Mesodermal cell (in vitro differentiated cells): ENCODE measurements around the gene RNF187. TPM values are rescaled to one million over a fixed set of nuclear protein-coding genes. Genes with fewer than 3 reads are reported as not detected.

Experiments
- H3K27ac ChIP-seq: 2 replicates; pipeline ENCODE4 v1.7.0; 2013; ENCODE audit warnings: mild to moderate bottlenecking, low read depth, low read length, moderate library complexity; ENCODE audit not compliant: severe bottlenecking
- H3K36me3 ChIP-seq: 2 replicates; pipeline ENCODE4 v1.7.1; 2013; ENCODE audit warnings: mild to moderate bottlenecking, low read length, moderate library complexity; ENCODE audit not compliant: control insufficient read depth, insufficient read depth
- H3K4me1 ChIP-seq: one replicate; pipeline ENCODE4 v1.7.1; 2013; ENCODE audit warnings: mild to moderate bottlenecking, low read length; ENCODE audit not compliant: insufficient read depth, control insufficient read depth, poor library complexity, severe bottlenecking
- H3K4me3 ChIP-seq: 2 replicates; pipeline ENCODE4 v1.7.0; 2013; ENCODE audit warnings: low read length, control low read depth, mild to moderate bottlenecking; ENCODE audit not compliant: insufficient read depth, poor library complexity, severe bottlenecking; ENCODE audit errors: extremely low read depth
- H3K9me3 ChIP-seq: 2 replicates; pipeline ENCODE4 v1.7.1; 2013; ENCODE audit warnings: mild to moderate bottlenecking, low read length, moderate library complexity; ENCODE audit not compliant: control insufficient read depth
- WGBS, 2 experiments: methylation state at CpG; one replicate each; pipeline ENCODE4 v1.1.5; 2013; ENCODE audit warnings: missing lambda C conversion rate in 2 of 2; ENCODE audit not compliant: insufficient coverage in 2 of 2; 5-methylcytosine and 5-hydroxymethylcytosine counted together
- polyA plus RNA-seq, 2 experiments: library from polyadenylated mRNA; stranded (reverse); fragments of 50-300 nt; gene quantifications; one replicate each; pipeline ENCODE4 v1.2.3, GENCODE V29; 2013

The RNF187 gene
- 56.2 TPM for polyA plus RNA-seq (2013, experiment 1 of 2)
- 45.3 TPM for polyA plus RNA-seq (2013, experiment 2 of 2)

DNA sequence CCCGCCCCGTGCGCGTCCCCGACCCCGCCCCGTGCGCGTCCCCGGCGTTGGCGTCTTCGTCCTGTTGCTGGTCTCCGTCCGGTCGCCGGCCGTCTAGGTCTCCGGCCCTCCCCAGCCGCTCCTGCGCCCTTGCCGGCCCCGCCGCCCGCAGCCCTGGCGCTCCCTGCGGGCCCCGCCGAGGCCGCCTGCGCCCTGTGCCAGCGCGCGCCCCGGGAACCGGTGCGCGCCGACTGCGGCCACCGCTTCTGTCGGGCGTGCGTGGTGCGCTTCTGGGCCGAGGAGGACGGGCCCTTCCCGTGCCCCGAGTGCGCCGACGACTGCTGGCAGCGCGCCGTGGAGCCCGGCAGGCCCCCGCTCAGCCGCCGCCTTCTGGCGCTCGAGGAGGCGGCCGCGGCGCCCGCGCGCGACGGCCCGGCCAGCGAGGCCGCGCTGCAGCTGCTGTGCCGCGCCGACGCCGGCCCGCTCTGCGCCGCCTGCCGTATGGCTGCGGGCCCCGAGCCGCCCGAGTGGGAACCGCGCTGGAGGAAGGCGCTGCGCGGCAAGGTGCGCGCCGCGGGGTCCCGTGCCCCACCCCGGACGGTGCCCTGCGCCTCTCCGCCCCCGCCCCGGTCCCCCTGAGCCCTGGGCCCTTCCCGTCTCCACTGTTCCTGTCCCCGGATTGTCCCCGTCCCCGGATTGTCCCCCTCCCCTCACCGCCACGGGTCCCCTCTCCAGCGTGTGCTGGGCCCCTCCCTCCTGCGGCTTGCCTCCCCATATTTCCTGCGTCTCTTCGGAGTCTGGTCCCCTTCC is at the start of gene RNF187:
TSS of gene RNF187 (plus strand) at position 47 of the 789 bp plus-strand sequence.
- H3K36me3 ChIP-seq, result peaks cover 32% of the 10 kb centered on the region
- no peaks in the 10 kb centered on the region for H3K9me3 ChIP-seq
- peak within 1 kb of the TSS; percentile 100 for H3K27ac ChIP-seq
- peak within 1 kb of the TSS; percentile 93 for H3K4me3 ChIP-seq
- 0% methylated on average over 103 to 107 of the region's 113 CpGs for WGBS, 2 experiments
- no peaks in the 10 kb centered on the region for H3K4me1 ChIP-seq

DNA sequence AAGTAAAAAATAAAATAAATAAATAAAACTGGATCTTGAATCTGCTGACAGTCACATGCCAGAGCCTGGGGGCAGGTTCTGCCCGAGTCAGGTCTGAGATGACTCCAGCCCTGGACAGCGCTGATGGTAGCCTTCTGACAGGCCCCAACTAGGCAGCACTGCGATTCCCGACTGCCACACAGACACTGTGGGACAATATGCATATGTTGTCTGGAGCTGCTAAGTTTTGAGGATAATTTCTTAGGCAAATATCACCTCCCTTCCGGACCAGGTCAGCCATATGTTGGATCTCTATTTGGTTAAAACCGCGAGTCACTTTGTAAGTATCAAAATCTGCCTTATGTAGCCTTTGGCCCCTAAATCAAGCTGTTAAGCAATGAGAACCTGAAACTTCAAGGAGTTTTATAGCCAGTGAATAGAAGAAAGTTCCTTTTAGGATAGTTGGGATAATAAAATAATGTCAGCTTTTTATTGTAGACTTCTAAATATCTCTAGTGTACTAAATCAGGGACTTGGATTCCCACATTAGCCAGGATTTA is 49.7 kb upstream of the RNF187 start:
- WGBS, 2 experiments, result 87 to 93% methylated on average over 4 to 7 of the region's 7 CpGs

DNA sequence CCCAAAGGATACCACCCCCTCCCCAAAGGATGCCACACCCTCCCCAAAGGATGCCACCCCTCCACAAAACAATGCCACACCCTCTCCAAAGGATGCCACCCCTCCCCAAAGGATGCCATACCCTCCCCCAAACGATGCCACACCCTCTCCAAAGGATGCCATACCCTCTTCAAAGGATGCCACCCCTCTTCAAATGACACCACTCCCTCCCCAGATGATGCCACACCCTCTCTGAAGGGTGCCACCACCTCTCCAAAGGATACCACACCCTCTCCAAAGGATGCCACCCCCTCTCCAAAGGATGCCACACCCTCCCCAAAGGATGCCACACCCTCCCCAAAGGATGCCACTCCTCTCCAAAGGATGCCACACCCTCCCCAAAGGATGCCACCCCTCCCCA is 48.9 kb upstream of the RNF187 start:
- Histone ChIP-seq H3K36me3 (no peaks in the 10 kb centered on the region), H3K27ac (no peak overlapping the region), H3K9me3 (no peaks in the 10 kb centered on the region), H3K4me1 (peaks cover 2% of the 10 kb centered on the region), H3K4me3 (no peak overlapping the region)
- 14 to 38% methylated on average over 1 of the region's 1 CpG for WGBS, 2 experiments

More for the DNA sequence above, 49.7 kb upstream of the RNF187 start:
- Histone ChIP-seq H3K9me3 (no peaks in the 10 kb centered on the region), H3K36me3 (no peaks in the 10 kb centered on the region), H3K27ac (no peak overlapping the region), H3K4me3 (no peak overlapping the region), H3K4me1 (peaks cover 3% of the 10 kb centered on the region)

GRCh38 chr1:228440761-228441500 is 46.3 kb upstream of the RNF187 start:
- H3K4me3 ChIP-seq, result no peak overlapping the region
- H3K36me3 ChIP-seq, result no peaks in the 10 kb centered on the region
- H3K4me1 ChIP-seq, result no peaks in the 10 kb centered on the region
- WGBS, 2 experiments, result 91% methylated on average over 6 to 8 of the region's 9 CpGs
- no peaks in the 10 kb centered on the region for H3K9me3 ChIP-seq
- no peak overlapping the region for H3K27ac ChIP-seq

GRCh38 chr1:228443395-228443794 is 43.8 kb upstream of the RNF187 start:
- Histone ChIP-seq H3K9me3 (no peaks in the 10 kb centered on the region), H3K36me3 (no peaks in the 10 kb centered on the region), H3K4me3 (no peak overlapping the region), H3K27ac (no peak overlapping the region), H3K4me1 (no peaks in the 10 kb centered on the region)

DNA sequence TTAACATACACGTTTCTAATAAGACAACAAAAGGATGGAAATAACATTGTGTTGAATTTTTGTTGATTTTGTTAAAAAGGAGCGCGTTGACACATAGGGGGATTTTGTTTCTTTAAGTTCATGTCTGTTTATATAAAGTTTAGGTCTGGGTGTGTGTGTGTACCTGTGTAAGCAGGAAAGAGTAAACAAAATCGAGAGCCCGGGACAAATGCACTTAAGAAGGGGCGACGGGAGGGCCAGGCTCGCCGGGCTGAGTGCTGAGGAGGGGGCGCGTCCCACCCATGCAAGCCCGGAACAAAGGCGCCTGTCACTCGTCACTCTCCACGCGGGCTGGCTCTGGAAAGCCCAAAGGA is 41.7 kb upstream of the RNF187 start:
- WGBS, 2 experiments, result 9 to 10% methylated on average over 4 to 9 of the region's 16 CpGs
- Histone ChIP-seq H3K4me1 (no peaks in the 10 kb centered on the region), H3K27ac (no peak overlapping the region)

GRCh38 chr1:228445843-228446650 is 41.1 kb upstream of the RNF187 start:
- no peaks in the 10 kb centered on the region for H3K36me3 ChIP-seq
- 2 to 3% methylated on average over 36 to 44 of the region's 51 CpGs for WGBS, 2 experiments
- H3K9me3 ChIP-seq, result no peaks in the 10 kb centered on the region
- H3K4me3 ChIP-seq, result peak overlapping the region; percentile 46
- no peak overlapping the region for H3K27ac ChIP-seq
- H3K4me1 ChIP-seq, result no peaks in the 10 kb centered on the region

More for the DNA sequence above, 41.7 kb upstream of the RNF187 start:
- H3K36me3 ChIP-seq, result no peaks in the 10 kb centered on the region
- H3K4me3 ChIP-seq, result peak overlapping the region; percentile 46
- H3K9me3 ChIP-seq, result no peaks in the 10 kb centered on the region

DNA sequence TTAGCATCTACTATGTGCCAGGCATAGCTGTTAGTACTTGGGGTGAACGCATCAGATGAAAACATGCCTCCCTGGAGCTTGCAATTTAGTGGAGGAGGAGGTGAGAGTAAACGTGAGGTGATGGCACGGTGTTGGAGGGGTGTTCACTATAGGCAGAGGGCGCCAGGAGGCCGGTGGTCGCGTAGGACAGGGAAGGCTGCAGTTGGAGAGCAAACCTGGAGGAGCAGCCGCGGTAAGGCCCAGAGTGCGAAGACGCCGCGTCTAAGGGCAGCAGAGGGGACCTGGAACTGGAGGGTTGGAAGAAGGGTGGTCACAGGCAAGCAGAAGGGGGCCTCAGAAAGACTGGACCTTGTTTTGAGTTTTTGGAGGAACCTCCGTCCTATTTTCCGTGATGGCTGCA is 40.3 kb upstream of the RNF187 start:
- WGBS, 2 experiments, result 33 to 38% methylated on average over 12 to 15 of the region's 15 CpGs
- Histone ChIP-seq H3K36me3 (no peaks in the 10 kb centered on the region), H3K4me3 (no peak overlapping the region), H3K27ac (no peak overlapping the region), H3K4me1 (no peaks in the 10 kb centered on the region), H3K9me3 (no peaks in the 10 kb centered on the region)

DNA sequence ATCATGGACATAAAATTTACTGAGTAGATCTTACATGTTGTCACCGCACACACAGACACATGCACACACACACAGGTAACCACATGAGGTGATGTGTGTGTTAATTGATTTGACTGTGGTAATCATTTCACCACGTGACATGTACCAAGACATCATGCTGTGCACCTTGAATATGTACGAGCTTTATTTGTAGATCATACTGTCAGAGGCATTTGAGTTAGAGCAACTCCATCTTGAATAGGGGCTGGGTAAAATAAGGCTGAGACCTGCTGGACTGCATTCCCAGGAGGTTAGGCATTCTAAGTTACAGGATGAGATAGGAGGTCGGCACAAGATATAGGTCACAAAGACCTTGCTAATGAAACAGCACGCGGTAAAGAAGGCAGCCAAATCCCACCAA is 38.8 kb upstream of the RNF187 start:
- Histone ChIP-seq H3K36me3 (no peaks in the 10 kb centered on the region), H3K4me3 (no peak overlapping the region), H3K27ac (no peak overlapping the region), H3K9me3 (no peaks in the 10 kb centered on the region), H3K4me1 (no peaks in the 10 kb centered on the region)
- 72 to 92% methylated on average over 2 to 4 of the region's 6 CpGs for WGBS, 2 experiments

DNA sequence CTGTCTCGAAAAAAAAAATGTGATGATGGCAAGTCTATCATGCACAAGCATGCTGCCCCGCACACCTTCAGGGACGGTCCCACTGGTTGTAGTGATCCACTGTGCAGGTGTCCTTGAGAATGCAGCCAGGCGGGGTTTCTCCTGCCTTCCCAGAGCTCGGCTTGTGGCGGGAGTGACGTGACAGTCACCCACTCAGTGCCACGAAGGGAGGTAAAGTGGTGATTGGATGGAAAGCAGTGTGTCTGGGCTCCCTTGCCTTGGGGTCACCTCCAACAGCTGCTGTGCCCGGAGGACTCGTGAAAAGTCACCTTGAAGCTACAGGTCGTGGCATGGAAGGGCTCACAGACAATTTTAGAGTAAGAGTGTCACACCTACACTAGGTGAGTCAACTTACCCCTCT is 37.0 kb upstream of the RNF187 start:
- 90 to 91% methylated on average over 7 to 8 of the region's 11 CpGs for whole genome bisulfite sequencing, 2 experiments

More for the DNA sequence above, 37.0 kb upstream of the RNF187 start:
- Histone ChIP-seq H3K4me3 (no peak overlapping the region), H3K36me3 (no peaks in the 10 kb centered on the region), H3K4me1 (no peaks in the 10 kb centered on the region), H3K9me3 (no peaks in the 10 kb centered on the region), H3K27ac (no peak overlapping the region)
